DOHH2 (cell line): Measurements from ENCODE around the gene RRN3.
"Not testable (repeated sequence)": the region's sequence is repeated elsewhere in the genome, so short reads cannot be mapped to it uniquely, and the experiment has no call there.

Experiments
- EZH2phosphoT487 ChIP-seq: fragments of 200-600 bp; sonication (generic); IDR thresholded peaks from 2 replicates; pipeline ENCODE4 v1.6.1; 2017; ENCODE audit warnings: borderline replicate concordance, mild to moderate bottlenecking, antibody characterized with exemption, low read length, moderate library complexity, mixed read lengths
- TF ChIP-seq, protein P1 (sequence below): fragments of 200-600 bp; sonication (generic); IDR thresholded peaks from one replicate; pipeline ENCODE4 v1.5.1; 2014; ENCODE audit warnings: antibody characterized with exemption, mild to moderate bottlenecking, low read depth, low read length; ENCODE audit not compliant: poor library complexity, severe bottlenecking

DNA sequence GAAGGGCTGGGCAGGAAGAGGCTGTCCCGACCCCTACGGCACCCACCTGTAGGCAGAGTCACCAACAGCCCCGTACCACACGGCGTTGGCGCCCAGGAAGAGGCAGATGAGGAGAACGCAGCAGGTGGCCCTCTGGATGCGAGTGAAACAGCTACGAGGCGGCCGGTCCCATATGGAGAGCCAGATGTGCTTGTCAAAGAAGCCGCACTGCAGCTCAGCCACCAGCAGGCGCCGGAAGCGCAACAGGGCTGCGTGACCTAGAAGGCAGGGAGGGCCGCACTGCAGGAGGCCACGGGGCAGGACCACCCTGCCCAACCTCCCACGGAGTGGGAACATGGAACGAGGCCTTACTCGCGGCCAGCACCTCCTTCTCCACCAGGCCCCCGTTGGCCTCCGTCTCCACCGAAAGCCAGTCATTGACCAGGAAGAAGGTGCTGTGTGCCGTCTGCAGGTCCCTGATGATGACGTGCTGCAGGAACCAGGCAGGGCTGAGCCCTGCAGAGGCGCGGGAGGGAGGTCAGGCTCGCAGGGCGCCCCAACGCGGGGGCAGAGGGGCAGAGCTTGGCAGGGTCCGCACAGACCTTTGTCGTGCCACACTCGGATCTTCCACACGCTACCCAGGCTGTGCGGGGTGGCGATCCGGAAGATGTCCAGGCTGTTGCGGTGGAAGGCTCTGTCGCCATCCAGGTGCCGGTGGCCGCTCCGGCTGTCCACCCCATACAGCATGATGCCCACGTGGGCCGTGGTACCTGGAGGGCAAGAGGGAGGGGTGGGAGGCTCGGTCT, 33.8 kb upstream of the RRN3 start:
- TF ChIP-seq, protein P1, sequence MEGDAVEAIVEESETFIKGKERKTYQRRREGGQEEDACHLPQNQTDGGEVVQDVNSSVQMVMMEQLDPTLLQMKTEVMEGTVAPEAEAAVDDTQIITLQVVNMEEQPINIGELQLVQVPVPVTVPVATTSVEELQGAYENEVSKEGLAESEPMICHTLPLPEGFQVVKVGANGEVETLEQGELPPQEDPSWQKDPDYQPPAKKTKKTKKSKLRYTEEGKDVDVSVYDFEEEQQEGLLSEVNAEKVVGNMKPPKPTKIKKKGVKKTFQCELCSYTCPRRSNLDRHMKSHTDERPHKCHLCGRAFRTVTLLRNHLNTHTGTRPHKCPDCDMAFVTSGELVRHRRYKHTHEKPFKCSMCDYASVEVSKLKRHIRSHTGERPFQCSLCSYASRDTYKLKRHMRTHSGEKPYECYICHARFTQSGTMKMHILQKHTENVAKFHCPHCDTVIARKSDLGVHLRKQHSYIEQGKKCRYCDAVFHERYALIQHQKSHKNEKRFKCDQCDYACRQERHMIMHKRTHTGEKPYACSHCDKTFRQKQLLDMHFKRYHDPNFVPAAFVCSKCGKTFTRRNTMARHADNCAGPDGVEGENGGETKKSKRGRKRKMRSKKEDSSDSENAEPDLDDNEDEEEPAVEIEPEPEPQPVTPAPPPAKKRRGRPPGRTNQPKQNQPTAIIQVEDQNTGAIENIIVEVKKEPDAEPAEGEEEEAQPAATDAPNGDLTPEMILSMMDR, result not testable (repeated sequence)
- TF ChIP-seq EZH2phosphoT487, result not testable (repeated sequence)
